ENCODE measurements around the gene PSMD1.
"Not testable (repeated sequence)": the region's sequence is repeated elsewhere in the genome, so short reads cannot be mapped to it uniquely, and the experiment has no call there.

Gene PSMD1

DNA sequence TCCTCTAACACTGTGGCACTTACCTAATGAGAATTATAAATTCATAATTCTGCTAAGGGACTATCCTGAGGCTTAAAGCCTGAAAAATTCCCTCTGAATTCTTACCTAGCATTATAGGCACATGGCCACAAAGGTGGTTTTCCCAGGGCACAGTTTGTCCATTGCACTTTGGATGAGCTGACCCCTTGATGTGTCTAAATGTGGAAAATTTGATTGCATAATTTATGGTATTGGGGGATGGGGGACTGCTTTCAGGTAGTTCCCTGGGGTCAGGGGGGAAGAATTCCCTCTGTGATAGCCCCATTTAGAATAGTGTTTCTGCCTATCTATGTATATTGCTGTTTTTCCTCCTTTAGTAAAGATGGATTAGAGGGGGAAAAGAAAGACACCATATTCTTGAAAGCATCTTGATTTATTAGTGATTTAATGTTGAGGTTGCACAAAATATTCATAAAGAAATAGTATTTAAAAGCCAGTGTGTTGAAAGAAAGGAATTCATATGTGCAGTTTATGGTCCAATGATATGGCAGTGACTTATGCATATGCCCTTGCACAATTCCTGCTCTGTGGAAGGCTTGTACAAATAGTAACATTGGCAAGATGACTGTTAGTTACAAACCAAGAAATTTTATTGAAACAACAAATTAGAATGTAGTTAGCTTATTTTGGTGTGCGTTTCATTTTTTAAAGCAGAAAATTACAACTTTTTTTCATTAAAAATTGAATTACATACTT lies 76.9 kb downstream of the PSMD1 start:
- Mint-ChIP-seq H3K27me3 (ENCODE audit: low read depth, poor library complexity) (no peaks in the 10 kb centered on the region), H3K27ac (no peak overlapping the region), H3K9me3 (no peaks in the 10 kb centered on the region), H3K36me3 (ENCODE audit: low read depth) (peaks cover 9% of the 10 kb centered on the region), H3K4me1 (peaks cover 65% of the 10 kb centered on the region), H3K4me3 (no peak overlapping the region)
- no peak for DNase-seq
- TF ChIP-seq, protein P1, sequence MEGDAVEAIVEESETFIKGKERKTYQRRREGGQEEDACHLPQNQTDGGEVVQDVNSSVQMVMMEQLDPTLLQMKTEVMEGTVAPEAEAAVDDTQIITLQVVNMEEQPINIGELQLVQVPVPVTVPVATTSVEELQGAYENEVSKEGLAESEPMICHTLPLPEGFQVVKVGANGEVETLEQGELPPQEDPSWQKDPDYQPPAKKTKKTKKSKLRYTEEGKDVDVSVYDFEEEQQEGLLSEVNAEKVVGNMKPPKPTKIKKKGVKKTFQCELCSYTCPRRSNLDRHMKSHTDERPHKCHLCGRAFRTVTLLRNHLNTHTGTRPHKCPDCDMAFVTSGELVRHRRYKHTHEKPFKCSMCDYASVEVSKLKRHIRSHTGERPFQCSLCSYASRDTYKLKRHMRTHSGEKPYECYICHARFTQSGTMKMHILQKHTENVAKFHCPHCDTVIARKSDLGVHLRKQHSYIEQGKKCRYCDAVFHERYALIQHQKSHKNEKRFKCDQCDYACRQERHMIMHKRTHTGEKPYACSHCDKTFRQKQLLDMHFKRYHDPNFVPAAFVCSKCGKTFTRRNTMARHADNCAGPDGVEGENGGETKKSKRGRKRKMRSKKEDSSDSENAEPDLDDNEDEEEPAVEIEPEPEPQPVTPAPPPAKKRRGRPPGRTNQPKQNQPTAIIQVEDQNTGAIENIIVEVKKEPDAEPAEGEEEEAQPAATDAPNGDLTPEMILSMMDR (IDR thresholded peaks at IDR 0.05): no peak

DNA sequence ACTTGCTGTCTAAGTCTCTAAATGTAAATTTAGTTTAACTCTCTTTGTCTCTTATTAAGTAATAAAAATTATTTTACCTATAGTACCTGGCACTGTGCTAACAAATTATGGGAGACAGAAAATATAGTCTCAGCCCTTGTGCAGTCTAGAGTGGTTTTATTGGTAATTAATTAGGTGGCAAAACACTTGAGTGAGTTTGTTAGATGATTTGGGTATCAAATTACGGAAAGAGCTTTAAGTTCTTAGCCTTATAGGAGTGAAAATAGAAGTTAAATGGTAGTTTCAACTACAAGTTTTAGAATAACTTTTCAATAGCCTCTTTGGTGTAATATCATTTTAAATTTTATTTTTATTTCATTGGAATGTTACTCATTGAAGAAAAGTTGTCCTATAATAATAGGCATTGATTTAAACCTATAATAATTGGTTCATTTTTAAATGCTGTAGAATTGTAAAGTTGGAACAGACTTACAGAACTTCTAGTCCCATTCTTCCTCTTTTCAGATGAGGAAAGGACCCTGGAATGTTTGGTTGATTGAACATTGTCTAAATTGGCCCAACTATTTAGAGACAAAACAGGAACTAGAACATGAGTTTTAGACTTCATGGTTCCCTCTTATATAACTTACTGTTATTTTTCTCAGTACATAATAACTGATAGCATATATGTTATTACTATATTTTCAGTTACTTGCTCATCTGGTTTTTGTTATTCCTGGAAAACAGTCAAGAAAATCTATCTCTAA lies 78.4 kb downstream of the PSMD1 start:
- no peak for DNase-seq
- peaks cover 76% of the 10 kb centered on the region for H3K4me1 Mint-ChIP-seq
- TF ChIP-seq, protein P1 (IDR thresholded peaks at IDR 0.05): no peak

DNA sequence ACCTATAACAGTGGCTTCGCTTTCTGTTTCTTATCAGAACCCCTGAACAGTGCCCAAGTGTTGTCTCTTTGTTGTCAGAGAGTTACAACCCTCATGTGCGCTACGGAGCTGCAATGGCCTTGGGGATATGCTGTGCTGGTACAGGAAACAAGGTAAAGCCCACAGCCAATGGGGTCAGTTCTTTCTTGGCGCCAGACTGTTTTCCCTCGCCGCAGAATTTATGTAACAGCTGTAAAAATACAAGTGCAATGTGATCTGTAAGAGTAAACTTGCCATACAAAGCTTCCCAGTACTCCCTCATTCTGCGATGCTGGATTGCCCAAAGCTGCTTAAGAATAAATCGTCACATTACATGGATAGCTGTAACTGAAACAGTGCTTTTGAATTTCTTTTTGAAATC lies 82.0 kb downstream of the PSMD1 start:
- DNase-seq: peak; percentile 30
- H3K4me3 Mint-ChIP-seq: peak overlapping the region; percentile 20
- TF ChIP-seq, protein P1 (IDR thresholded peaks at IDR 0.05): no peak
- peaks cover 26% of the 10 kb centered on the region for H3K36me3 Mint-ChIP-seq (ENCODE audit: low read depth)
- H3K27ac Mint-ChIP-seq: peak overlapping the region; percentile 89
- peaks cover 57% of the 10 kb centered on the region for H3K4me1 Mint-ChIP-seq
- no peaks in the 10 kb centered on the region for H3K9me3 Mint-ChIP-seq
- H3K27me3 Mint-ChIP-seq (ENCODE audit: low read depth, poor library complexity): no peaks in the 10 kb centered on the region

More for the DNA sequence above, 78.4 kb downstream of the PSMD1 start:
- no peak overlapping the region for H3K4me3 Mint-ChIP-seq
- H3K36me3 Mint-ChIP-seq (ENCODE audit: low read depth): peaks cover 16% of the 10 kb centered on the region
- H3K27me3 Mint-ChIP-seq (ENCODE audit: low read depth, poor library complexity): no peaks in the 10 kb centered on the region
- no peaks in the 10 kb centered on the region for H3K9me3 Mint-ChIP-seq
- no peak overlapping the region for H3K27ac Mint-ChIP-seq

DNA sequence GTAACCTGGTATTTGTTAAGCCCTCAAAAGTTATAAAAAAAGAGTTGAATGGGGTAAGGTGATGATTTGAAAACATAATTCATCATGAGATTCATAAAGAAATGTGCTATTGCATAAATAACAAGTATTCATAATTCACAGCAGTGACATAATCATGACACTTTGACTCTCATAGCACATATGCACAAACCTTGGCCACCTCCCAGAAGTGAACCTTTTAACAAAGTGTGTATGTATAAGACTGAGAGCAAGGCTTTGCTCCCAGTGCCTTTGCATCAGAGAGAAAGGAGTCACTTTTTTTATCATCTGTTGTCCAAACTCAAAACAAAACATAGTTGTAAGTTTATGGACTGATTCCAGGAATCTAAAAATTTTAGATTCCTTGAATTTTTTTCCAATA lies 83.1 kb downstream of the PSMD1 start:
- Mint-ChIP-seq H3K9me3 (no peaks in the 10 kb centered on the region), H3K4me1 (peaks cover 46% of the 10 kb centered on the region), H3K36me3 (ENCODE audit: low read depth) (peaks cover 30% of the 10 kb centered on the region), H3K4me3 (no peak overlapping the region), H3K27ac (peak overlapping the region; percentile 75), H3K27me3 (ENCODE audit: low read depth, poor library complexity) (no peaks in the 10 kb centered on the region)
- no peak for DNase-seq
- TF ChIP-seq, protein P1 (IDR thresholded peaks at IDR 0.05): no peak

DNA sequence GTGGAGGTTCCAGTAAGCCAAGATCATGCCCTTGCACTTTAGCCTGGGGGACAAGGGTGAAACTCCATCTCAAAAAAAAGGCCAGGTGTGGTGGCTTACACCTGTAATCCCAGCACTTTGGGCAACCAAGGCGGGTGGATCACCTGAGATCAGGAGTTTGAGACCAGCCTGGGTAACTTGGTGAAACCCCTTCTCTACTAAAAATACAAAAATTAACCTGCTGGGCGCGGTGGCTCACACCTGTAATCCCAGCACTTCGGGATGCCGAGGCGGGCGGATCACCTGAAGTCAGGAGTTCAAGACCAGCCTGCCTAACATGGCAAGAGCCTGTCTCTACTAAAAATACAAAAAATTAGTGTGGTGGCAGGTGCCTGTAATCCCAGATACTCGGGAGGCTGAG lies 84.1 kb downstream of the PSMD1 start:
- not testable (repeated sequence) for DNase-seq; H3K27ac Mint-ChIP-seq; H3K27me3 Mint-ChIP-seq (ENCODE audit: low read depth, poor library complexity); H3K4me3 Mint-ChIP-seq; H3K9me3 Mint-ChIP-seq
- Mint-ChIP-seq H3K4me1 (peaks cover 38% of the 10 kb centered on the region), H3K36me3 (ENCODE audit: low read depth) (peaks cover 35% of the 10 kb centered on the region)

DNA sequence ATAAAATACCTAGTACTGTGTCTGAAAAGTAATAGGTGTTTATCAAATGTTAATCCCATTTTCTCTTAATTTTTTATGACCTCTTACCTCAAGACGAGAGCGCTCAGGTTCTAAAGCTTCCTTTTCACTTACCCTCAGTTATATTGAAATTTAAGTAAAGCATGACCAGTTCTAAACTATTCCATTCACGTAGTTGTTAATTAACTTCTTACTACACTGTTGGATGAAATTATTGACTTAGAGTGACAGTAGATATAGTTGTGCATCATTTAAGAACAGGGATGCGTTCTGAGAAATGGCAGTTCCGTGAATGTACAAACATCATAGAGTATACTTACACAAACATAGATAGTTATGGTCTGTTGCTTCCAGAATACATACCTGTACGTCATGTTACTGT lies 88.2 kb downstream of the PSMD1 start:
- Mint-ChIP-seq H3K36me3 (ENCODE audit: low read depth) (peaks cover 53% of the 10 kb centered on the region), H3K4me3 (no peak overlapping the region), H3K9me3 (no peaks in the 10 kb centered on the region), H3K27ac (no peak overlapping the region), H3K4me1 (peaks cover 15% of the 10 kb centered on the region), H3K27me3 (ENCODE audit: low read depth, poor library complexity) (no peaks in the 10 kb centered on the region)
- TF ChIP-seq, protein P1 (IDR thresholded peaks at IDR 0.05): no peak
- DNase-seq: no peak

All from nephron progenitor cell (in vitro differentiated cells).